ENCODE results near the gene TSPAN9. TPM values are rescaled to one million over a fixed set of nuclear protein-coding genes. Genes with fewer than 3 reads are reported as not detected.

Gene TSPAN9
- total RNA-seq, 1 donor from 2014 or later, result 114 TPM

- H3K4me1 Mint-ChIP-seq (ENCODE audit: unreplicated experiment), result peaks cover 55% of the 10 kb centered on the region
- no peak for DNase-seq (ENCODE audit: extremely low spot score, unreplicated experiment)
- H3K4me3 Mint-ChIP-seq (ENCODE audit: unreplicated experiment), result no peak overlapping the region
- no peaks in the 10 kb centered on the region for H3K9me3 Mint-ChIP-seq (ENCODE audit: unreplicated experiment)
- peak overlapping the region; percentile 6 for H3K27ac Mint-ChIP-seq (ENCODE audit: unreplicated experiment)
- H3K27me3 Mint-ChIP-seq (ENCODE audit: unreplicated experiment), result no peaks in the 10 kb centered on the region
- peaks cover 11% of the 10 kb centered on the region for H3K36me3 Mint-ChIP-seq (ENCODE audit: unreplicated experiment)
- no peak for TF ChIP-seq CTCF (IDR thresholded peaks at IDR 0.05)
Observed at GRCh38 chr12:3154006-3154405, 76.8 kb downstream of the TSPAN9 start.

DNA sequence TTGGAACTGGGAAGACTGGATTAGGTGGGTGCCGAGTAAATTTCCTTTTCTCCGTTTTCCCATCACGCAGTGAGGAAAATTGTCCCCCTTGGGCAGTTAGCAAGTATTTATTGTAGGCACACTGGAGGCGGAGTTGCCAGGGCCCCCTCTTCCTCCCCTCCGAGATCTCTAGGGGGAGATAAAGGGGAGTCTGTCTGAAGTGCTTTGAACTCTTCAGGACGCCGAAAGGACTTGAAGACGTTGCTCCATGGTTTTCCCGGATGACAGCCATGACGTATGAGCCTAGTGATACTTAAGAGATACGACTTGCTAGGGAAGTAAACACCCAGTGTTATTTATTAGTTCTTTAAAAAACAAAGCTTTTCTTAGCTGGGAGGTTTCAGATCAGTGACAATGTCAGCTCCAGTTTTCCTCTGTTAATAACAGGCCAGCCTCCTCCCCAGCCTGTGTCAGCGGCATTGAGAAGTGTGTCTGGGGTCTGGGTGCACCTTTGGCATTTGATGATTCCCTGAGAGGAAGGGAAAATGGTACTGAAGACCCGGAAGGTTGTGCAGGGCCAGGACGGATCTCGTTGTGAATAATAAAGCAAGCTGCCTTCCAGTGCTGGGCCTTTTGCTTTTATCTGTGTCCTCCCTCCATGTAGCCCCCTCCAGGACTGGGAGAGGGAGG, 78.7 kb downstream of the TSPAN9 start:
- no peak overlapping the region for H3K4me3 Mint-ChIP-seq (ENCODE audit: unreplicated experiment)
- peaks cover 11% of the 10 kb centered on the region for H3K36me3 Mint-ChIP-seq (ENCODE audit: unreplicated experiment)
- peaks cover 50% of the 10 kb centered on the region for H3K4me1 Mint-ChIP-seq (ENCODE audit: unreplicated experiment)
- H3K27ac Mint-ChIP-seq (ENCODE audit: unreplicated experiment), result no peak overlapping the region
- no peak for DNase-seq (ENCODE audit: extremely low spot score, unreplicated experiment)
- no peaks in the 10 kb centered on the region for H3K27me3 Mint-ChIP-seq (ENCODE audit: unreplicated experiment)
- TF ChIP-seq CTCF (IDR thresholded peaks at IDR 0.05), result no peak
- H3K9me3 Mint-ChIP-seq (ENCODE audit: unreplicated experiment), result no peaks in the 10 kb centered on the region

DNA sequence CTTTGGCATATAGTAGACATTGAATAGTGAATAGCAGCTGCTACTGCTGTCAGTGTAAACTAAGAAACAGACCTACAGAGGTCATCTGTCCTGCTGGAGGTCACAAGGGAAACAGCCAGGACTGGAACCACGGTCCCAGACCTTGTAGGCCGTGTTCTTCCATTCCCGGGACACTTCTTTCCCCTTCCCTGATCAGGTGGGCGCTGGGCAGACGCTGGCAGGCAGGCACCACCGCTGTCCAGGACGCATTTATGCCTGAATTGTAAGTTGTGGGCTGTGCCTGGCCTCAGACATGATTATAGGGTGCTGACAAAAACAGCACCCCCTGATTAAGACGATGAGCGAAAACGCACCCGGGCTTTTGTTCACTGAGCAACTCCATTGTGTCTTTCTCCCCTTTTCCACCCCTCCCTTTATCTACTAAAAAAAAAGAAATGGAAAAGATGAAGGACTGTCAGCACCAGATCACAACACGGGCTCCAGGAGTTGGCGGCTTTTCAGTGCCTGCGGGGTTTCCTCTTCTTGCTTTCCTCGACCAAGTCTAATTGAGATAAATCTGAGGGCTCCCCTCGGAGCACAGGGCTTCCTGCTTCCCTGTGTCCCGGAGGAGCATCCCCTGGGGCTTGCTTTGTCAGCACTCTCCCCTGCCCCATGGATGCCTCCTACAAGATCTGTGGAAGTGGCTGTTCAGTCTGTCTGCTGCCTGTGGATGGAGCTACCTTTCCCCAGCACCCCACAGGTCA, 80.6 kb downstream of the TSPAN9 start:
- Mint-ChIP-seq H3K36me3 (ENCODE audit: unreplicated experiment) (peaks cover 16% of the 10 kb centered on the region), H3K27me3 (ENCODE audit: unreplicated experiment) (no peaks in the 10 kb centered on the region), H3K4me1 (ENCODE audit: unreplicated experiment) (peaks cover 31% of the 10 kb centered on the region), H3K9me3 (ENCODE audit: unreplicated experiment) (no peaks in the 10 kb centered on the region), H3K4me3 (ENCODE audit: unreplicated experiment) (no peak overlapping the region), H3K27ac (ENCODE audit: unreplicated experiment) (peak overlapping the region; percentile 41)
- no peak for DNase-seq (ENCODE audit: extremely low spot score, unreplicated experiment)
- TF ChIP-seq CTCF (IDR thresholded peaks at IDR 0.05), result no peak

DNA sequence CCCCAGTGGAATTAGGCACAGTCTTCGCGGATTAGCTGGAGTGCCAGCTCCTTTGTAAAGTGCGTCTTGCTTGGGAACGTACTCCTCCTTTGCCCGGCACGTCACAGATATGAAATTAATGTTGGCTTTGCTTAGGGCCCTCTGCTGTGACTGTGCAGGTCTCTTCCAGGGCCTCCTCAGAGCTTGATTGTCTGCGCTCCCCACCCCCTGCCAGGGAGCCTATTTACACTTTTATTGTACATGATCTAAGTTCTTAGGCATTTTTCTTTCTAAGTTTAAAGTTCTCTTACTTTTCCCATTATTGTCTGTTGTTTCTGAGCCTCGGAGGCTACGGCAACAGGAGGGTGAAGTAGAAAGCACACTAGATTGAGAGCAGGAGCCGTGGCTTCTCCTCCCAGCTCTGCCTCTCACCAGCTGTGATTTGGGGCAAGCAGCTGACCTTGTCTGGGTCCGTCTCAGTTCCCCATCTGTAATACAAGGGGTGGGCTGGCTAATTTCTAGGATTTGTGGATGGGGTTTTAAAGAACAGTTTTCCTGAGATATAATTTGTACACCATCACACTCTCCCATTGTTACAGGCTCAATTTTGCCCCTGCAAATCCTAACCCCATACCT, 81.8 kb downstream of the TSPAN9 start:
- no peak for TF ChIP-seq CTCF (IDR thresholded peaks at IDR 0.05)
- H3K27ac Mint-ChIP-seq (ENCODE audit: unreplicated experiment), result peak overlapping the region; percentile 91
- no peaks in the 10 kb centered on the region for H3K9me3 Mint-ChIP-seq (ENCODE audit: unreplicated experiment)
- H3K36me3 Mint-ChIP-seq (ENCODE audit: unreplicated experiment), result peaks cover 16% of the 10 kb centered on the region
- no peak for DNase-seq (ENCODE audit: extremely low spot score, unreplicated experiment)
- peaks cover 31% of the 10 kb centered on the region for H3K4me1 Mint-ChIP-seq (ENCODE audit: unreplicated experiment)
- H3K4me3 Mint-ChIP-seq (ENCODE audit: unreplicated experiment), result peak overlapping the region; percentile 3
- H3K27me3 Mint-ChIP-seq (ENCODE audit: unreplicated experiment), result no peaks in the 10 kb centered on the region

GRCh38 chr12:3160081-3160480, 82.9 kb downstream of the TSPAN9 start:
- no peak for DNase-seq (ENCODE audit: extremely low spot score, unreplicated experiment)
- H3K27me3 Mint-ChIP-seq (ENCODE audit: unreplicated experiment), result no peaks in the 10 kb centered on the region
- H3K4me1 Mint-ChIP-seq (ENCODE audit: unreplicated experiment), result peaks cover 36% of the 10 kb centered on the region
- no peaks in the 10 kb centered on the region for H3K9me3 Mint-ChIP-seq (ENCODE audit: unreplicated experiment)
- H3K36me3 Mint-ChIP-seq (ENCODE audit: unreplicated experiment), result peaks cover 11% of the 10 kb centered on the region
- H3K27ac Mint-ChIP-seq (ENCODE audit: unreplicated experiment), result no peak overlapping the region
- TF ChIP-seq CTCF (IDR thresholded peaks at IDR 0.05), result no peak
- H3K4me3 Mint-ChIP-seq (ENCODE audit: unreplicated experiment), result no peak overlapping the region
